Measurements from ENCODE around the gene PLEKHO1. TPM values are rescaled to one million over a fixed set of nuclear protein-coding genes. Genes with fewer than 3 reads are reported as not detected.

PLEKHO1 gene
- polyA plus RNA-seq, 4 donors, result 41.4 to 67.8 (median 56.2) TPM

Other genes with a start within 250 kb of the PLEKHO1 start
- 1 to 10 TPM; 7.7 to 8.7 (median 8.3) TPM for gene SV2A, start 232.1 kb upstream of the PLEKHO1 start, polyA plus RNA-seq (ENCODE audit: insufficient read length in 4 of 4)
- gene SF3B4, start 222.1 kb upstream of the PLEKHO1 start, polyA plus RNA-seq (ENCODE audit: insufficient read length in 4 of 4), result 10 to 100 TPM; 73.0 to 84.5 (median 76.4) TPM
- gene MTMR11, start 213.0 kb upstream of the PLEKHO1 start, polyA plus RNA-seq (ENCODE audit: insufficient read length in 4 of 4), result 10 to 100 TPM; 25.8 to 36.5 (median 30.0) TPM
- gene OTUD7B, start 139.2 kb upstream of the PLEKHO1 start, polyA plus RNA-seq (ENCODE audit: insufficient read length in 4 of 4), result 10 to 100 TPM; 16.9 to 21.8 (median 19.0) TPM
- gene VPS45, start 82.1 kb upstream of the PLEKHO1 start, polyA plus RNA-seq (ENCODE audit: insufficient read length in 4 of 4), result 10 to 100 TPM; 67.4 to 76.3 (median 70.1) TPM
- gene ANP32E, start 86.2 kb downstream of the PLEKHO1 start, polyA plus RNA-seq (ENCODE audit: insufficient read length in 4 of 4), result 100 to 1,000 TPM in 3 of 4 donors, 10 to 100 TPM in 1; 95.9 to 127 (median 122) TPM
- 1 to 10 TPM; 6.8 to 8.0 (median 7.3) TPM for gene CA14, start 107.9 kb downstream of the PLEKHO1 start, polyA plus RNA-seq (ENCODE audit: insufficient read length in 4 of 4)
- gene APH1A, start 119.1 kb downstream of the PLEKHO1 start, polyA plus RNA-seq (ENCODE audit: insufficient read length in 4 of 4), result 100 to 1,000 TPM; 174 to 206 (median 189) TPM
- 10 to 100 TPM; 39.2 to 60.0 (median 45.2) TPM for gene C1orf54, start 122.9 kb downstream of the PLEKHO1 start, polyA plus RNA-seq (ENCODE audit: insufficient read length in 4 of 4)
- gene CIART, start 132.6 kb downstream of the PLEKHO1 start, polyA plus RNA-seq (ENCODE audit: insufficient read length in 4 of 4), result 1 to 10 TPM; 5.6 to 8.6 (median 7.5) TPM
- 10 to 100 TPM; 67.5 to 86.0 (median 74.0) TPM for gene MRPS21, start 143.9 kb downstream of the PLEKHO1 start, polyA plus RNA-seq (ENCODE audit: insufficient read length in 4 of 4)
- gene PRPF3, start 171.6 kb downstream of the PLEKHO1 start, polyA plus RNA-seq (ENCODE audit: insufficient read length in 4 of 4), result 100 to 1,000 TPM in 2 of 4 donors, 10 to 100 TPM in 2; 48.7 to 132 (median 80.9) TPM
- 10 to 100 TPM; 45.8 to 56.0 (median 50.1) TPM for gene RPRD2, start 214.2 kb downstream of the PLEKHO1 start, polyA plus RNA-seq (ENCODE audit: insufficient read length in 4 of 4)